ENCODE results near the gene PKD1.
A peak's percentile ranks its signal among the peaks of the same experiment; 100 is the strongest.

Gene PKD1

GRCh38 chr16:2084895-2085625 lies 50.6 kb downstream of the PKD1 start:
- no peak overlapping the region for H3K4me3 Mint-ChIP-seq
- peaks cover 5% of the 10 kb centered on the region for H3K36me3 Mint-ChIP-seq (ENCODE audit: low read depth)
- peaks cover 6% of the 10 kb centered on the region for H3K4me1 Mint-ChIP-seq
- DNase-seq, result no peak
- H3K27me3 Mint-ChIP-seq (ENCODE audit: low read depth, poor library complexity), result no peaks in the 10 kb centered on the region
- no peaks in the 10 kb centered on the region for H3K9me3 Mint-ChIP-seq
- TF ChIP-seq CTCF (IDR thresholded peaks at IDR 0.05), result no peak
- no peak overlapping the region for H3K27ac Mint-ChIP-seq

- H3K4me3 Mint-ChIP-seq, result no peak overlapping the region
- DNase-seq, result no peak
- no peaks in the 10 kb centered on the region for H3K9me3 Mint-ChIP-seq
- H3K27me3 Mint-ChIP-seq (ENCODE audit: low read depth, poor library complexity), result no peaks in the 10 kb centered on the region
- no peak for TF ChIP-seq CTCF (IDR thresholded peaks at IDR 0.05)
- no peak overlapping the region for H3K27ac Mint-ChIP-seq
- H3K36me3 Mint-ChIP-seq (ENCODE audit: low read depth), result peaks cover 3% of the 10 kb centered on the region
- H3K4me1 Mint-ChIP-seq, result peaks cover 6% of the 10 kb centered on the region
Measured at GRCh38 chr16:2083876-2084780, 51.6 kb downstream of the PKD1 start.

- Mint-ChIP-seq H3K4me3 (no peak overlapping the region), H3K27ac (no peak overlapping the region), H3K9me3 (no peaks in the 10 kb centered on the region), H3K36me3 (ENCODE audit: low read depth) (peaks cover 4% of the 10 kb centered on the region), H3K4me1 (peaks cover 6% of the 10 kb centered on the region), H3K27me3 (ENCODE audit: low read depth, poor library complexity) (no peaks in the 10 kb centered on the region)
- TF ChIP-seq CTCF (IDR thresholded peaks at IDR 0.05), result no peak
- no peak for DNase-seq
Measured at GRCh38 chr16:2083409-2083808, 52.3 kb downstream of the PKD1 start.

GRCh38 chr16:2082983-2083364 lies 52.7 kb downstream of the PKD1 start:
- Mint-ChIP-seq H3K4me3 (no peak overlapping the region), H3K27me3 (ENCODE audit: low read depth, poor library complexity) (no peaks in the 10 kb centered on the region), H3K4me1 (peaks cover 6% of the 10 kb centered on the region), H3K9me3 (no peaks in the 10 kb centered on the region), H3K27ac (peak overlapping the region; percentile 45), H3K36me3 (ENCODE audit: low read depth) (peaks cover 4% of the 10 kb centered on the region)
- TF ChIP-seq CTCF (IDR thresholded peaks at IDR 0.05), result no peak
- no peak for DNase-seq

GRCh38 chr16:2082171-2082982 lies 53.3 kb downstream of the PKD1 start:
- TF ChIP-seq CTCF (IDR thresholded peaks at IDR 0.05), result no peak
- Mint-ChIP-seq H3K4me3 (no peak overlapping the region), H3K9me3 (no peaks in the 10 kb centered on the region), H3K27me3 (ENCODE audit: low read depth, poor library complexity) (no peaks in the 10 kb centered on the region), H3K4me1 (peaks cover 6% of the 10 kb centered on the region), H3K36me3 (ENCODE audit: low read depth) (peaks cover 5% of the 10 kb centered on the region), H3K27ac (peak overlapping the region; percentile 39)
- peak; percentile 35 for DNase-seq
